HG02571 (cell line): ENCODE results near the gene GNAS.
"Not testable (repeated sequence)": the region's sequence is repeated elsewhere in the genome, so short reads cannot be mapped to it uniquely, and the experiment has no call there.

Experiments
- ATAC-seq: cut with Tn5 transposase; IDR thresholded peaks from one replicate; pipeline ENCODE4 v1.9.1; 2021; ENCODE audit warnings: mild to moderate bottlenecking, moderate library complexity; ENCODE audit not compliant: unreplicated experiment

The GNAS gene

DNA sequence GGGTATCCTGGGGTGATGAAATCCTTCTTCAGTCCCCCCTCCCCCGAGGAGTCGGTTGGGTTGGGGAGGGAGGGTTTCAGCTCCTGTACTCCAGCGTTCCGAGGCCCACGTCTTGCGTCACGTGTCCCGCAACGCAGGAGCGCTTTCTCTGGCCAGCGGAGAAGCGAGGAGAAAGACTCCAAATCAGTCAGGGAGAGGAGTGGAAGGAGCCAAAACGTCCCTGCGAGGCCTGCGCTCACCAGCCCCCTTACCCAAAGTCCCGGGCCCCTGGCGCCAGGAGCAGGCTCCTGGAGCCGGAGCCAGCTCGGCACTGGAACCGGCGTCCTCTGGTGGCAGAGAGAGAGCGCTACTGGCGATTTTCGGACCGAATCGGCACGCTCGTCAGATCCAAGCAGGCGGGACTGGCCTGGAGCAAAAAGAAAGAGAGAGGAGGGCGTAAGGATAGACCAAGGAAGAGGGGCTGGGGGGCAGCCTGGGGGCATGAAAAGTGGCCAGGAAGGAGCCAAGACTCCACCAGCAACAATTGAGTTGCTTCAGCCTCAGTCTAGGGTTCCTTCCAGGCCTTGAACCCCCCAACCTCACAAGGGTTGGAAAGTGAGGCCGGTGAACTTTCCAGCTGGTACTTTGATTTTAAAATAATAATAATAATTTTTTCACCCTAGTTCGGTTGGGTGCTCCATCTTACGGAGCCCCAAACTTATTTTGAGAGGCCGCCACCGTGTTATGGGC lies at the start of gene GNAS:
GNAS (plus strand) TSS at position 174 of the 729 bp plus-strand sequence.
- ATAC-seq = no peak

DNA sequence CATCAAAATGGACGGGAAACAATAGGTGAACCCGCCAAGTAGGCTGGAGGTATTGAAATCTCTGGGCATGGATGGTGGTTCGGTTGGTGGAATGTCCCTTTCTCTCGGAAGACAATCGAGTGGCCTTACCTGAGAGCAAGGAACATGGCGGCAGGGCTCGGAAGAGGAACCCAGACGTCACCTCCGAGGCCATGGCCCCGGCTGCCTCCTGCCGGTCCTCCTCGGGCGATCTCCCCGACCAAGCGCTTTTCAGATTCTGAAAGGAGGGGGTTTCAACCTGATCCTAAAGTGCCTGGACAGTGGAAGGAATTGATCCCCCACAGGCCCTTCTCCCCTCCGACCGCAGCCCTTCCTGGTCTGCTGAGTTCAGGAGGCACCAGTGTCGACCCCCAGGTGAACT lies 49.0 kb upstream of the GNAS start:
- no peak for ATAC-seq

DNA sequence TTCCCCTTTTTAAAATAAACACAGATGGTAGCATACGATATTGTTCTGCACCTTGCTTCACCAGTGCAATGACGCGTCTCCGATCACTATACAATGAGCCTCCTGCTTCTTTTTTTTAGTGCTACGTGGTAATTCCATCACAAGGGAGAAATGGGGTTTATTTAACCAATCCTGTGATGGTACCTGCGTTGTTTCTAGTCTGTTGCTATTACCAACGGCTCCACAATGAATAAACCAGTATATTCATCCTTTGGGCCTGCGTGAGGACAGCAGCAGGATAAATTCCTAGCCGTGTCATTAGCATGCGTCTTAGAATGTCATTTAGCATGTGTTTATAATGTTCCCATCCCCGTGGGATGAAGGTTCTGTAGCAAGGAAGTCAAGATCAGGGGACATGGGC lies 44.7 kb upstream of the GNAS start:
- no peak for ATAC-seq

DNA sequence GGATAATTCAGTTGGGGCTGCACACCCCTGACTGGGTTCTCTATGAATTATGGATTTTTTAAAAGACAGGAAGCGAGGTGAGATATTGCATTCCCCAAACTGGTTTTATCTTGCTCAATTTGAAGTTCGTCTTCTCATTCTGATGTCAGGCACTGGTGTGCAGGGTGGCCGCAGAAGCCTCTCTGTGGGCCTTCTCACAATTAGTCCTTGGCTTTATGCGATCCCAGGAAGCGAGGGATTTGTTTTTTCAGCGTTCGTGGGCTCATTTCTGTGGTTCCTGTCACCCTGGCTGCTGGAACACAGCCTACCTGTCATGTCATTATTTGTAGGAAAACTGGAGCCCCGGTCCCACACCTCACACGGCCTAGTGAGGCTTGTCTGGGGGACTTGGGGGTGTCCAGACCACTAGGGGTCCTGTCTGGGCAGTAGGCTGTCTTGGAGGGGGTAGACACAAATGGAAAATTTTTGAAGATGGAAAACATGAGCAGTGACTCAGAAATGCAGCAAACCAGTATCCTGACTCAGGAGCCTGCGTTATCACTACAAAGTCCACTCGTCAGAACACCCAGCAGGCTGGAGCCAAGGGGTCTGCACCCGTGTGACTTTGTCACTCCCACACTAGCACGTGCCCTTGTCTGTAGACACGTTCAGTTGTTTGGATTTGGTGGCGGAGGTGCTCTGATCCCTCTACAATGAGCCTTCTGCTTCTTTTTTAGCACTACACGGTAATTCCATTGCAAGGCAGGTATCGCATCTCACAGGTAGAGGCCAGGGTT lies 44.1 kb upstream of the GNAS start:
- ATAC-seq = no peak

DNA sequence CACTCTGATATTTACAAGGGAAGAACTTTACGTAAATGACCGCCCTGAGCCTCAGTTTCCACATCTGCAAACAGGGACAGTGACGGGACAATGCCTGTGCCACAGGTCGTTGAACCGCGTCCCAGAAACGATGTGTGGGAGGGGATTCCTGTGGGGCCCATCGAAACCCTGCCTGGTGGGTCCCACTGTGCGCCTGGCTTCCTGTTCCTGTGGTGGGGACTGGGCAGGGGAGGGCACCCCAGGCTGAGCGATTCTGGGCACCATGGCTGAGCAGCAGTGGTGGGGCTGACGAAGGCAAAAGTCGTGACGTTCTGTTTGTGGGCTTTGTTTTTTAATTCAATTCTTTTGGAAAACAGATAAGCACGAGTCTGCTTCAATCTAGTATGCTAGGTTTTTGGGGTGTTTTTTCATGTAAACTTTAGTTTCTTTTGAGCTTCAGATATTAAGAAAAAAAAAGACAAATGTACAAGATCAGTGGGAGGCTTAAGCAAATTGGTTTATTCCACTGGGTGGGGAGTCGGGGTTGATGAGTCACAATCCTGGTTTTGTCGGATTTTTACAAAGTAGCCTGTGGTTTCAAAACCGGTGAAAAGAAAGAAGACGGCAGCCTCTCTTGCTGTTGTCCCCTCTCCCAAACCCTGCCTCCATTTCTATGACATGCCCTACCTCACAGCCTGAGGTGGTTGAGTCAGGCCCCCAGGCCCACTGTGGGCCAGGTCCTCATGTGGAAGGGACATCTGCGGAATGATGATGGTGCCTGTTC lies 42.2 kb upstream of the GNAS start:
- ATAC-seq = no peak

DNA sequence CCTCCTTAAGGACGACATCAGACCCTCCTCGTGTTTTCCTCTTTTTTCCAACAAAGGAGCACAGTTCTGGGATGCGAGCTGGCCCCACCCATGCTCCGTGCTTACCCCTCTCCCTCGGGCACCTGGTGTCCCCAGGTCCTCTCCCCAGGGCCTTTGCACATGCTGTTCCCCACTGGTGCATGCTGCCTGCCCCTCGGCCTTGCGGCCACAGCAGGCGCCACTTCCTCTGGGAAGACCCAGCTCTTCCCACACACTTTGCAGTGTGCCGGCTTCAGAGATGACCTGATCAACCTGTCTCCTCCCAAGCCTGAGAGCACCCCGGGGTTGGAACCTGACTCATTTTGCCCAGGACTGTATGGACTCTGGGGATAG lies 41.7 kb upstream of the GNAS start:
- ATAC-seq = no peak

DNA sequence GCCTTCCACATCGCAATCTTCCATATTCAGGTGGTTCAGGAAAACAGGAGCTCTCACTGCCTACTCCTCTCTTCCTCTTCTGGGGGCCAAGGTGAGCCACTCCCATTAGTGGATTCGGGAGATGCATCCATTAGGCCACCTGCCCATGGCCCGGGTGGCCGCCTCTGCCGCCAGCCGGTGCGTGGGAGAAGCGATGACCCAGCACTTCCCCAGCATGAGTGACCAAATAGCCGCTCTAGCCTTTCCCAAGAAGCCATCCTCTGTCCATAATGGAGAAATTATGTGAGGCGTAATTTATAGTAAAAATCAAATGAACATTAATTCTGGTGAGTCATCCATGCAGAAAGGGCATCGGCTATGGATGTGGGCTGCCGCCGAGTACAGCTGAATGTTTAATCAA lies 41.2 kb upstream of the GNAS start:
- no peak for ATAC-seq

DNA sequence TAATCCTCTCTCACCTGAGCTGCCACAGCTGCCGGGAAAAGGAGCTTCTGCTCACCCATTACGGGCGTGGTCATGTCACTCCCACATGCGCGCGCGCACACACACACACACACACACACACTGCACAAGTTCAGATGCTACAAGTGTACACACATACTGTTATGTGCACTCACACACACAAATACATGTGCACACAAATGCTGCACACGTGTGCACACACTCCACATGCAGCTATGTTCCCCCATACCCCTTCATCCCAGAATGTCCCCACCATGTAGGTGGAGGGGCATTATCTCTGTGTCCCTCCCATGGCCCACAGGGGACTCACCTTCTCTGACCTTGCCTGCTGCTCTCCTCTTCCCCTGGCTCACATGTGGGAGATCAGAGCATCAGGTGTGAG lies 39.1 kb upstream of the GNAS start:
- ATAC-seq = no peak

DNA sequence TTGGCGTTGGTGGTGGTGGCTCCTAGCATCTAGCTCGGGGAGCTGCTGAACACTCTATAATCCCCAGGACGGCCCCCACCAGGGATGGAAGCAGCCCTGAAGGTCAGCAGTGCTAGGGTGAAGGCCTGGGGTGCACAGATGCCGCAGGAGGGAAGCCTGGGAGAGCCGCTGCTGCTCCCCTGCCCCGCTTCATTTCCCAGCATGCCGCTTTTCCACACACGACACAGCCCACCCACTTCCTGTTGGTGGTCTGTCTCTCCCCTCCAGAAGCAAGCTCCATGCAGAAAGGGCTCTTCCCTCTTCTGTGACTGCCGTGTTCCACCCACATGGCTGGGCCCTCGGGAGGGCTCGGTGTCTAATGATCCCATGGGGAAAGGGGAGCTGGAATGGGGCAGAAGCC lies 37.1 kb upstream of the GNAS start:
- ATAC-seq = no peak

DNA sequence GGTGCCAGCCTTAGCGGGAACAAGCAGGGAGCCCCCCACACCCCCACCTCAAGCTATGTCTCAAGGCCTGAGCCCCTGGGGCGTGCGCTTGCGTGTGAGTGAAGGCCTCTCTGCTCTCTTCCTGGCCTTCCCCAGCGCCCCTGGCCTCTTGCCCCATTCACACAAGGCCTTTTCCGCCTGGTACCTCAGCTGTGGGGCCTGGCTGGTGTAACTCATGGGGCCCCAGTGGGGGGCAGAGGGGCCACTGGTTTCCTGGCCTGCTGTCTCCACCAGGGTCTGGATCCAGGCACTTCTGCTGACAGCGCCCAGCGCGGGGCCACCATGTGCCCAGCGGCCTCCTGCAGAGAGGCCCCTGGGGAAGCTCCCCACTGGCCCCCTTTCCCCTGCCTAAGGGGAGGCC lies 36.5 kb upstream of the GNAS start:
- no peak for ATAC-seq

DNA sequence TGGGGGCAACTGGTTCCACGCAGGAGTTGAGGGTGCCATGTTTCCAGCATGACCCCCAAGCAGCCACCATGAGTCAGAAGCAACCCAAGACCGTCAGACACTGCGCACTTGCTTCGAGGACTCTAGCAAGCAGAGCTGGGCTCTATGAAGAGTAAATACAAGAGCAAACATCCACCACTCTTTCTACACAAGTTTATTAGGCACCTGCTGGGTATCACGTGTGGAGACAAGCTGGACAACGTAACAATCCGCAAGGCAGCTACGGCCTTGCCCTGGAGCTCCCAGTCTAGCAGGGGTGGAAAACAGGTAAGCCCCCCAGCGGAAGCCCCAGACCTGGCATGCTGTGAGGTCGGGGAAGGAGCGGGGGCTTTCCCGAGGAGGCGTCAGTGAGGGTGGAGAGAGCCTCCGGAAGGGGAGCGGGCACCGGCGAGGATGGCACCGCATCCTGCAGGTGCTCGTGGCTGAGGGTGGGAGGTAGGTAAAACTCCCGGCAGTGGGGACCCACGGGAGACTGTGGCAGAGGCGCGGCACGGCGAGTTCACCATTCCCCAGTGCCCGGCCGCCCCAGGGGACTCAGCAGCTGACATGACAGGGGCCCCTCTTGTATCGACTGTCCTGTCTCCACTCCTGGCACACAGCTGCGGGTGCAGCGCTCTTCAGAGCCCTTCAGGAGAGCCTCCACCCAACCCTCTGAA lies 35.4 kb upstream of the GNAS start:
- no peak for ATAC-seq

DNA sequence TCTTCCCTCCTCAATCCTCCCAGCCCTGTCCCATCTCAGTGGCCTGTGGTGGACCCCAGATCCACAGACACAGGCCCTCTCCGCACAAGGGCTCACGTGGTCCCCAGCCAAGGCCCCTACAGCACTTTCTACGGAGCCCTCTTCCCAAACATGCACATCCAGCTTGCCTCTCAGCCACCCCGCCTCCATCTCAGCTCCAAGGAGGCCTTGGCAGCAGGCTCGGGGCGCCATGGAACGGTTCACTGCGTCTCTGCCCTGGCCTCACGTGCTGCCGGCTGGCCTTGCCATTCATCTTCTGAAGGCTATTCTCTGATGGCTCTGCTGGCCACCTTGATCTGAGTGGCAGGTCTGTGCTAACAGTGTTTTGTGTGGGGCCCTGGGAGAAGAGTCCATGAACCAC lies 34.8 kb upstream of the GNAS start:
- no peak for ATAC-seq

DNA sequence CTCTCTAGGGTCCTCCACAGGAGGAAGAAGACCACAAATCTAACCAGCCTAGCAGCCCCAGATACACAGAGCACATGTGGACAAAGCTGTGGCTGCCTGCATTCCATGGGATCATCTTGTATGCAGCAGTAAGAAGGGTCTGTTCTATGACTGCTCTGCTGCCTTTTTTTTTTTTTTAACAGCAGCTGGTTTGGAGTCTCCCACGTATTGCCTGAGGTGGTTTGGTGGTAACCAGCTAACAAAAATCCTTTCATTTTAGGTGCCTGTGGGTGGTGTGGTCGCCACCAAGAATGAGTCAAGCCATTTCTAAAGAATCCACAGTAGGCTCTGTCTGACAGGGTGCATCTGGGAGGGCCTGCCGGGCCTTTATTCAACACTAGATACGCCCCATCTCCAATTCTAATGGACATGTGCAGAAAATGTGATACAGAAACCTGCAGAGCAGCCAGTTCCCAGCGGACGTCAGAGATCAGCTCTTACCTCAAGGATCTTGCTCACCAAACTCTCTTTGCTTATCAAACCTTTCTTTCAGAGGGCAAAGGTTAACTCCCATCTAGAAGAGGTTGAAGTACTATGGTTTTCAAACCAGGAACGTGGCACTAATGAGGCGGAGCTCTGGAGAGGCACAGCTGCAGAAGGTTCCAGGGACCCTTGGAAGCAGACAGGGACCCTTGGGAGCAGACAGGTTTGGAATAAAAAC lies 33.8 kb upstream of the GNAS start:
- no peak for ATAC-seq

DNA sequence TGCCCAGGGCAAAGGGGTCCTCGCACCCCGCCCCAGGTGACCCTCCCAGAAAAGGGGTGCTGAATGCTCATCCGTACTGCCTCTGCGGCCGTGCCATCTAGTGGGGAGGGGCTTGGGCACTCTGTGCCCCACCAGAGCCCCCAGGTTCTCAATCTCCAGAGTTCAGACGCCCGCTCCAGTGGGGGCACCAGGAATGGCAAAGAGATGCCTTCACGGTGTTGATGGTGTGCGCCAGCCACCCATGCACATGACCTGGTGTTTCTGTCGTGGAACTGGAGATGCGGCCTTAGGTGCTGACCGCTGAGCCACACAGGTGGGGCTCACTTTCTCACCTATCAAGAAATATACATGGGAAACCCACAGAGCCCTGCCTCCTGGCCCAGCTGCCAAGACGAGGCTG lies 32.6 kb upstream of the GNAS start:
- ATAC-seq = no peak

DNA sequence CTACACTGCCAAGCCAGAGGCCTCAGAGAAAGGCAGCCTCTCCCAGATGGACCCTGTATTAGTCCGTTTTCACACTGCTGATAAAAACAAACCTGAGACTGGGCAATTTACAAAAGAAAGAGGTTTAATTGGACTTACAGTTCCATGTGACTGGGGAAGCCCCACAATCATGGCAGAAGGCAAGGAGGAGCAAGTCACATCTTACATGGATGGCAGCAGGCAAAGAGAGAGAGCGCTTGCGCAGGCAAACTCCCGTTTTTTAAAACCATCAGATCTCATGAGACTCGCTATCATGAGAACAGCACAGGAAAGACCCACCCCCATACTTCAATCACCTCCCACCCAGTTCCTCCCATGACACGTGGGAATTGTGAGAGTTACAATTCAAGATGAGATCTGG lies 32.0 kb upstream of the GNAS start:
- ATAC-seq = not testable (repeated sequence)

DNA sequence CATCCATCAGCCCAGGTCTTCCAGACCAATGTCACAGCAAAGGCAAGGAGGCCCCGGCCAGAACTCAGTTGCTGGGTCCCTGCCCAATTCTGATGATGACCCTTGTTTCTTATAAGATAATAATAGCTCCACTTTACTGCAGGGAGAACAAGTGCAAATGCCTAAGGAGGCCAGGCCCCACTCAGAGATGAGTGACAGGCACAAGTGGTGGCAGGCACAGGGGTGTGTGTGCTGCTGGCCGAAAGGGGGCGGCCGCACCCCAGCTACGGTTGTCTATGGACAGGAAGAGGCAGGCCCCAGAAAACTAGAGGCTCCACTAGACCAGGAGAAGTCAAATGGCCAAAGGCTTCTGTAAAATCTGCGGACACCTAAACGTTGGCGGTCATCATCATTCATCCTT lies 30.4 kb upstream of the GNAS start:
- ATAC-seq = no peak

DNA sequence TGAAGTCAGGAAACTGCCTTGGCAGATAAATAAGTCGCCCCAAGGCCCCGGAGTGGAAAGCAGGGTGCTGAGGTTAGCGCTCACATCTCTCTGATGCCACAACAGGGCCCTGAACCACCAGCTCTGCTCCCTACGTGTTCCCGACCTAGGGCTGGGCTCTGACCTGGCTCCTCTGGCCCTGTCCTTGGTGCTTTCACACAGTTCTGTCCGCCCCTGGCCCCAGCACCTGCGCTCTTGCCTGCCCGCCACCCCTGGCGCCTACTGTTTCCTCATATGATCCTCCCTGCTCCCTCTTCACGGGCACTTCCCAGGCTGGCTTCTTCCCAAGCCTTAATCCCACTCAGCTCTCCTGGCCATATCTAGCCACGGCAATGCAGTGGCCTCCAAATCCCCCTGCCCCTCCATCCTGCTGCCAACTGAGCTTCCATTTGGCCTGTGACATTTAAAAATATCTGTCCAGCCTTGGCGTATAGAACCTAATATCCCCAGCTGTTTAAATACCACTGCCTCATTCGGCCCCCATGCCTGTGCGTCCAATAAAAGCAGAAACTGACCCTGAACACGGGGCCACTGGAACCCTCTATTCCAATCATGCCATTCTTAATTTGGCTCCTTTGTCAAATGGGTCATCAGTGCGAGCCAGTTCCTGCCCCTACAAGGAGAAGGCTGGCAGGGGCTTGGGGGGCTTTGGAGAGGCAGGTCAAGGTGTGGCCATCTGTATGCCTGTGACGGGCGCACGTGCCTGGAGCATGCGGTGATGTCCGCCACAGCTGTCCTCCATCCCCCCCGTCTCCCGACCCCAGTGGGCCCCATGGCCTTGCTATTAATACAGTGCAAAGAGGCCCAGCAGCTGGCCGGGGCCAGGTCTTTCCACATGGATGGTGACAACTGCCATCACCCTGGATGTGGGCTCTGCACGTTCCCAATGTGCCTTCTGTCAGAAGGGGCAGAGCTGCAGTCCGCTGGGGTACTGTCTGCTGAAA lies 29.5 kb upstream of the GNAS start:
- no peak for ATAC-seq

DNA sequence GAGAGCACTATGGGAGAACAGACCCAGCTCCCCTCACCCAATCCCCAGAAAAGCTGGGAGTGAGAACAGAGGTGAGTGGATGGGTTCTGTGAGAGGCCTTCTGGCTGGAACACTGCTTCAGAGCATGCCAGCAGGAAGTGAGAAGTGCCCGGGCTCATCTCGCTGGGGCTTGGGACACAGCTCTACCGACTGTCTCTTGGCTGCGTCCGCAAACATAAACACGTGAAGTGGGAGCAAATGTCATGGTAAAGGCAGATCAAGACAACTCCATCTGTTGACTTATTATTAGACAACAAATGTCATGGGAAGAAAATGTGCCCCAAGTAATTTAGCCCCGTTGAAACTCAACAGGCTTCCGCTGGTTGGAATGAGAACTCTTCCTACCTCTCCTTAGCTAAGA lies 27.7 kb upstream of the GNAS start:
- ATAC-seq = no peak

DNA sequence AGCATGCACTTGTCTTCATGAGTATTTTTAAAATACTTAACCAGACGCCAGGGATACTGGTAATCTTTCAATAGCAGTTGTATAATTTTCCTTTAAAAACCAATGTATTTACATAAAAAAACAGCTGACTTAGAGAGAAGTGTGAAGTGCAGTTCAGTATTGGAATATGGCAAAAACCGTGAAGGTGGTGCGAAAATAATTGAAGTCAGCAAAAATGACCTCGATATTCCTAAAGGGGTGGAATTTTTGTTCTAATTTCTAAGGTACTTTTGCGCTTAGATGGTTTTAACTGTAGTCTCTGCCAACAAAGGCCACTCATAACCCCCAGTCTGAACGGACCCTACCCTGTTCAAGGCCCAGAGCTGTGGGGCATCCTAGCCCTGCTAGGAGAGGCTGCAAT lies 27.1 kb upstream of the GNAS start:
- ATAC-seq = no peak

DNA sequence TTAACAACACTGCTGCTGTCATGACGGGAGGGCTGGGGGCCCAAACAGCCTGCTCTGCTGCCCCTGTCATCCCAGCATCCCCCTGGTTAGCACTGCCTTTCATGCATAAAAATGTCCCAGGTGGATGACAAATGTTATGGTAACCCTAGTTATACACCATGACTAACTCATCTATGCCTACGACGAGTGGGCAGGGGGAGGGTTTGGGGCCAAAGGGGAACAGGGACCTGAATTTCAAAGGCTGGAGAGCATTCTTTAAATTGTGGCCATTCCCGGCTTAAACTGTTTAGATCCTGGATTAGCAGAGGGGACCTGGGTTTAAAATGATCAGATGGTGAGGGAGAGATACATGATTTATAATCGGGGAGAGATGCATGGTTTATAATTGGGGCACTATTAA lies 26.2 kb upstream of the GNAS start:
- no peak for ATAC-seq
